CMK (cell line): Measurements from ENCODE around the gene TRAF5.
"Not testable (repeated sequence)": the region's sequence is repeated elsewhere in the genome, so short reads cannot be mapped to it uniquely, and the experiment has no call there.

Experiments used
- DNase-seq: peaks from one replicate; pipeline ENCODE4 v3.0.0-alpha.2; 2010; ENCODE audit warnings: low read depth

Gene TRAF5

GRCh38 chr1:211326528-211327345 lies at the start of gene TRAF5:
TSS of gene TRAF5 (plus strand) at chr1:211326833. CDS start at chr1:211353240, 26,407 bp downstream.
- no peak for DNase-seq

DNA sequence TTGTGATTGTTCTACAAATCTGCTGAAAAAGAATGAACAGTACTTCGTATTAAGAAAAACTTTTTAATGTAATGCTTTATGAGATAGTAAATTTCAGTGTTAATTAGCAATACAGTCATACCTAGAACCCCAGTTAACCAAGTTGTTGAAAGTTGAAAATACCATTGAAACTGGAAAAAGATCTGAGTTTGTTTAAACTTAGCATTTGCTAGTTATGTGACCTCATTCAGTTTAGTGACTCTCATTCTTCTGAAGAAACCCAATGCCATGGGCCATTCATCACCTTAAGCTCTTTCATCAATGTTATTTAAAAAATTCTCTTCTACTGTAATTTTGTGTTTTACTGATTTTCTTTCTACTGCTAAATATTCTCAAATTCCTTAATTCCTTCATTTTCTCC lies 47.3 kb upstream of the TRAF5 start:
- no peak for DNase-seq

DNA sequence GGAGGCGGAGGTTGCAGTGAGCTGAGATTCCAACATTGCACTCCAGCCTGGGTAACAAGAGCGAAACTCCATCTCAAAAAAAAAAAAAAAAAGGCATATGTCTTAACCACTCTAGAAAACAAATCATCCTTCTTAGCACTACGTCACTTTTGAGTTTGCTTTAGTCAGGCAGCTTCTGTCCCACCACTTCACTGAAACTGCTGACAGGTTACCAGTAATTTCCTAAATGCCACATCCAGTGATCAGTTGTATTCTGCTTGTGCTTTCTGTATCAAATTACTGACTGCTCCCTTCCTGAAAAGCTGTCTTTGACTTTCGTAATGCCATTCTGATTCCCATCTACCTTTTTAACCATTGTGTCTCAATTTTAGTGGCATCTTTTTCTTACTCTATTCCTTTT lies 45.7 kb upstream of the TRAF5 start:
- no peak for DNase-seq

GRCh38 chr1:211281320-211282022 lies 45.2 kb upstream of the TRAF5 start:
- DNase-seq = no peak

DNA sequence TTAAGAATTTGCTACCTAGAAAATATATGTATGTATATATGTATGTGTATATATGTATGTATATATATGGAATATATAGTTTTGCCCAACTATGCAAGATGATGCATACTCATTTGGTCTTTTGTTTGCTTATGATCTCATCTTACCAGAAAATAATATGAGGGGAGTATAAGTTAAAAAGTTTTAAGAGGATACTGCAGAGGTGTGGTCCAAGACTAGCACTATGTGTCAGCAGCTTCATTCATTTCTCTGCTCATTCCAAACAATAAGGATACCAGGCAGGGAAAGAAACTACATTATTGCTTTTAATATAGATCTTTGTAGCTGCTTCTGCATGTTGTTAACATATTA lies 44.6 kb upstream of the TRAF5 start:
- no peak for DNase-seq

- DNase-seq = no peak
Measured at GRCh38 chr1:211285196-211285595, 41.4 kb upstream of the TRAF5 start.

DNA sequence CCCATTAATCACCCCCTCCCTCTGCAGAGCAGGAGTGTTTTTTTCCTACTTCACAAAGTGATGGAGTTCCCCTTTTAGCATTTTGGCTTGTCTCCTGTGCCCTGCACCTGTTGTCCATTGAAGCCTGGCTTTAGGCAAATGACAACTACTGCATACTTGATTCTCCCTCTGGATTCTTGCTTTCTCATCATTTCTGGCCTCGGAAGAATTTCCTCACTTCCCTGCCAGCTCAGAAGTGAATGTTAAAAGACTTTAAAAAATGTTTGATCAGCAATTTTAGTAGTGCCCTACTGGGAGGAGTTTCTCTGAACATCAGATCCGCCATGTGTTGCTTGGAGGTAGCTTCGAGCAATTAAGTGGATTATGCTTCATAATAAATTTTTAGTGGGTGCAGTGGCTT lies 39.4 kb upstream of the TRAF5 start:
- no peak for DNase-seq

DNA sequence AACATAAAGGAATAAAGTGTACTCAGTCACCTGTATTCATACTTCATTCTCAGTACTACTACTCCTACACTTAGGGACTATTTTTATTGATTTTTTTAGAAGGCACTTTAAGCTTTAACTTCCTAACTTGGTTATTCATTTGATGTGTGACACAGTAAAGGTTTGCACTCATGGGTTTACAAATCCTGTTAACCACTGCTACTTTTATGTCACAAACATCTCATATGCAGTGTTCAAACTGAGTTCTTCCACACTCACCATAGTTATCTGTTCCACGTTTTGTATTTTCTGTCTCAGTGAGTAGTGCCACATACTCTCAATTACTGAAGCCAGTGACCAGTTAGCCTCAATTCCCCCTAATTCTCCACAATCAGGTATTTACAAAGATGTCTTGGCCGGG lies 34.2 kb upstream of the TRAF5 start:
- DNase-seq = no peak

DNA sequence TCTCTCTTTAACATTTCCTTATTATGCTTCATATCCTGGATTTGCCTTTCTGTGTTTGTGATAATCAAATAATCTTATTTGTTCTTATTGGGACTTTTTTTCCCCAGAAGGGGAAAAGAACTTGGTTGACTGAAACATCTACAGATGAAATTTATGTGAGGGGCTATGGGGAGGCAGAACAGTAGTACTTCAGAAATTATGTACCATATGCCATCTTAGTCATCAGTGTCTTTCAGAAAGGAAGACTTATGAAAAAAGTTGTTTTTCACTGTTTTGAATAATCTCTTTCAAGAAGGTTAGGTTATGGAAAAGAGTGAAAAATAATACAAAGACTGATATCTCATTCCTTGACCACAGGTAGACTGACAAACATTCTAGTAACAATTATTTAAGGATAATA lies 30.2 kb upstream of the TRAF5 start:
- no peak for DNase-seq

DNA sequence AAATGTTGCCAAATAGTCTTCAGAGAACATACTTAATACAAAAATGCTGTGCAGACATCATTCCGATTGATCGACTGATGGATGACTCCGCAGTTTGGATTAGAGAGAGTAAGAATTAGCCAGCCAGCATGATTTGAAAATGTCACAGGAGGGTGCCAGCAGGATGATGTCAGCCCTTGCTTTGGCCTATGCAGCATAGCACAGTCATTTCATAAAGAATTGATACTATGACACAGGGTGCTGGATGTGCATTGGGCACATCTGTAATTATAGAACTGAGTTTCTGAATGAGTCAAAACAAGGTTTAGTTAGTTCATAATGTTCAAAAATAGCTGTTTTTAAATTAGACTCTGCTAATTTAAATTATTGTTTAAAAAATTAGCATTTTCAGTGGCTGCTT lies 21.6 kb upstream of the TRAF5 start:
- no peak for DNase-seq

DNA sequence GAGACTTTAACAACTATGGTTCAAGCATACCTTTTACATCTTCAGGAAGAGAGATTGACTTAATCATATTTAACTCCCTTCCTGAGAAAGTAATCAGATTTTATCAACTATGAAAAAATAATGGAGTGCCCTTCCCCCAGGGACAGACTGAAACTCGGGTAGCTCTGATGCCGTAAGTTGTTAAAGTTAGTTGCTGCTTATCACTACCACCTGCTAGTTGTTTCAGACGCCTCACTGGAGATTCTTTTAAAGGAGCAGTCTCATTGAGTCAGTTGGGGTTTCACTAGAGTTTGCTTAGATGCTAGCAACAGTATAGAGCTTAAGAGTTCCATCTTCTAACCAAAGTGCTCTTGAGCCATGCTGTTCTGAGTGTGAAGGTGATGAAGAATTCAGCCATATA lies 17.0 kb upstream of the TRAF5 start:
- DNase-seq = no peak

GRCh38 chr1:211313392-211313791 lies 13.2 kb upstream of the TRAF5 start:
- no peak for DNase-seq

DNA sequence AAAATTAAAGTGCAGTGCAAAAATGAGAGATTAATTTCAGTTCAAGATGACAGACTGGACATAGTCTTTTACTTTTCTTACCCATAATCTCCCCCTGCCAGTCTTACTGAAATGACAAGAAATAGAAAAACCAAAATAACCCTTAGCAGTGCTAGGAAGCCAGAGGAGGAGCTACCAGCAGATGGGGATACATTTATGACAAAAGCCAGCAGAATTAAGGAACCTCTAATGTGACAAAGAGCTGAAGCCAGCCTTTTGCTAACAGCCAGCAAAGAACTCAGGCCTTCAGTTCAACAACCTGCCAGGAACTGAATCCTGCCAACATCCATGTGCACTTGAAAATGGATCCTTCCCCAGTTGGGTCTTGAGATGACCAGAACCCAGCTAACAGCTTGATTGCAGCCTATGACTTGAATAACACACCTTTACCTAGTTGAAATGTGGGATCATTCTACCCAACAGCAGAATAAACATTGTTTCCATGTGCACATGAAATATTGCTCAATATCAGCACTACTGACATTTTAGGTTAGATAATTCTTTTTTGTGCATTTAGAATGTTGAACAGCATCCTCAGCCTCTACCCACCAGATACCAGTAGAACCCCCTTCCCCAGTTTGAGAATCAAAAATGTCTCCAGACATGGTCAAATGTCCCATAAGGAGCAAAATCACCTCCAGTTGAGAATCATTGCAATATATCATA lies 7.9 kb upstream of the TRAF5 start:
- no peak for DNase-seq

GRCh38 chr1:211319892-211320291 lies 6.7 kb upstream of the TRAF5 start:
- DNase-seq = no peak

GRCh38 chr1:211320980-211321379 lies 5.7 kb upstream of the TRAF5 start:
- DNase-seq = no peak

DNA sequence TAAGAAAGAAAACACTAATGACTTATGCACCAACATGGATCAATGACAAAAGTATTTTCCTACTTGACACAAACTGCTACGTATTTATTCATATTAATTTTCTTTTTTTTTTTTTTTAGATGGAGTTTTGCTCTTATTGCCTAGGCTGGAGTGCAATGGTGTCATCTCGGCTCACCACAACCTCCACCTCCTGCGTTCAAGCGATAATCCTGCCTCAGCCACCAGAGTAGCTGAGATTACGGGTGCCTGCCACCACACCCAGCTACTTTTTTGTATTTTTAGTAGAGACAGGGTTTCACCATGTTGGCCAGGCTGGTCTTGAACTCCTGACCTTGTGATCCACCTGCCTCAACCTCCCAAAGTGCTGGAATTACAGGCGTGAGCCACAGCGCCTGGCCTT lies 5.0 kb upstream of the TRAF5 start:
- DNase-seq = not testable (repeated sequence)

GRCh38 chr1:211323156-211324063 lies 3.2 kb upstream of the TRAF5 start:
- DNase-seq = no peak

DNA sequence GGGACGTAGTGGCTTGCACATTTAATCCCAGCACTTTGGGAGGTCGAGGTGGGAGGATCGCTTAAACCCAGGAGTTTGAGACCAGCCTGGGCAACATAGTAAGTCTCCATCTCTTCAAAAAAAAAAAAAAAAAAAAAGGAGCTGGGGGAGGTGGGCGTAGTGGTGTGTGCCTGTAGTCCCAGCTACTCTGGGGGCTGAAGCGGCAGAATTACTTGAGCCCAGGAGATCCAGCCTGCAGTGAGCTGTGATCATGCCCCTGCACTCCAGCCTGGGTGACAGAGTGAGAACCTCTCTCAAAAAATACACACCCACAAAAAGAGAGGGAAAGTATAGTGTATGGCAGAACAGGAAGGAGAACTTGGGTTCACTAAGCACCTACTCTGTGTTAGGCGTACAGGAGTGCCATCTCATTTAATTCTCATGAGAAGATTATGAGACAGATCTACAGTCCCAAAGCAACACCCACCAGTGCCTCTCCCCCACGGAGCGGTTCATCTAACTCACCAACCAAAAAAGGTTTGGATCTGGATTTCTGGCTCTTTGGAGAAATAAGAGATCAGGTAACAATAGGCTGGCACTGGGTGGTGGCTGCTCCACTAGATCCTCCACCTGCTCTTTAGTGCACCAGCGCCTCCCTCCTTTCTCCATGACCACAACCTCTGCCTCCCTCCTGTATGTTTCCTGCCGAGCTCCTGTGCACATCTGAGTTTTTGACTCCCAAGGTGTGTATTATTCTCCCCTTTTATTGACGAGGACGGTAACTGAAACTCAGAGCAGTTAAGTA lies 1.4 kb upstream of the TRAF5 start:
- DNase-seq = no peak

GRCh38 chr1:211326140-211326527 lies 499 bp upstream of the TRAF5 start:
- DNase-seq = no peak

DNA sequence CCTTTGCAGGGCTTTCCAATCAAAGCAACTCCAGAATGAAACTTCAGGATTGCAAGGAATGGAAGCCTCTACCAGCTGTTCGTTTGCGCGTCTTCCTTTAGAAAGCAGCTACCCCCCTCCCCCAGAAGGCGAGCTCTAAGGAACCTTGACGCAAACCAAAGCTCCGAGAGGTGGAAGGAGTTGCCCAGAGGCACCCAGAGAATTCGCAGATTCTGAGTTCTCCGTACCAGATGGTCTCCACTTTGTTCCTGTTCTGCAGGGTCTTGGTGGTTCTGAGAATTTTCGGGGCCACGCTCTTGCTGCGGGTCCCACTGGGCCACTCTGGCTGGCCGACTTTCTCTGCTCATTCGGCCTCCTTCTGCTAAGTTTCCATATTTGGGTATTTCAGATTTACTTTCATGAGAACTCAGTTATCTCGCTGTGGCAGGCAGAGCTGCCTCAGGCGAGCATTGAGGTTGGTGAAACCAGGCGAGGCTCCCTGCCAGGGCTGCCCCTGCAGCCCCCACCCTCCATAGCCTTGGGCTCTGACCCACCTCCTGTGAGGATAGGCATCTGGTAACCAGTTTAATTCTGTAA lies 801 bp downstream of the TRAF5 start:
- no peak for DNase-seq
